NB4 (cell line): Measurements from ENCODE around the gene CHD2.

ENCODE experiments used
- CTCF ChIP-seq: IDR thresholded peaks from one replicate; pipeline ENCODE4 v1.5.1; 2012; ENCODE audit warnings: low read depth, low read length
- MYC ChIP-seq: IDR thresholded peaks from 2 replicates; pipeline ENCODE4 v1.6.1; 2011; ENCODE audit warnings: low read depth, low read length

GRCh38 chr15:93030430-93031102, 130.4 kb downstream of the CHD2 start:
- peak; percentile 79 for TF ChIP-seq CTCF
- TF ChIP-seq MYC = no peak
